ENCODE data around the gene PNLIP. TPM values are rescaled to one million over a fixed set of nuclear protein-coding genes. Genes with fewer than 3 reads are reported as not detected.

PNLIP gene
- total RNA-seq, 1 donor = not detected

DNA sequence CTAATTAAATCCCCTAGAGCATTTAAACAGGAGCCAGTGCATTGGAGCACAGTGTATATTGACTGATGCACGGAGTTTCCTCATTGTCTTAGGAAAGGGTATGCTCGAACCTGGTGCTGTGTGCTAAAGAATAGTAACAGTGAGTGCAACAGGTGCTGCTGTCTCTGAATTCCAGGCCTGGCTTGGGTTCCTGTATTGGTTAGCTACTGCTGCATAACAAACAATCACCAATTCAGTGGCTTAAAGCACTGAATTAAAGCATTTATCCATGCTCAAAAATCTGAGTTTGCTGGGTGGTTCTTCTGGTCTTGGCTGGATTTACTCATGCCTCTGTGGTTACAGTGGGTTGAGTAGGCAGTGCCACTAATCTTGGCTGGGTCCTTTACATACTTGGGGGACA, 43.3 kb downstream of the PNLIP start:
- TF ChIP-seq, protein P1, sequence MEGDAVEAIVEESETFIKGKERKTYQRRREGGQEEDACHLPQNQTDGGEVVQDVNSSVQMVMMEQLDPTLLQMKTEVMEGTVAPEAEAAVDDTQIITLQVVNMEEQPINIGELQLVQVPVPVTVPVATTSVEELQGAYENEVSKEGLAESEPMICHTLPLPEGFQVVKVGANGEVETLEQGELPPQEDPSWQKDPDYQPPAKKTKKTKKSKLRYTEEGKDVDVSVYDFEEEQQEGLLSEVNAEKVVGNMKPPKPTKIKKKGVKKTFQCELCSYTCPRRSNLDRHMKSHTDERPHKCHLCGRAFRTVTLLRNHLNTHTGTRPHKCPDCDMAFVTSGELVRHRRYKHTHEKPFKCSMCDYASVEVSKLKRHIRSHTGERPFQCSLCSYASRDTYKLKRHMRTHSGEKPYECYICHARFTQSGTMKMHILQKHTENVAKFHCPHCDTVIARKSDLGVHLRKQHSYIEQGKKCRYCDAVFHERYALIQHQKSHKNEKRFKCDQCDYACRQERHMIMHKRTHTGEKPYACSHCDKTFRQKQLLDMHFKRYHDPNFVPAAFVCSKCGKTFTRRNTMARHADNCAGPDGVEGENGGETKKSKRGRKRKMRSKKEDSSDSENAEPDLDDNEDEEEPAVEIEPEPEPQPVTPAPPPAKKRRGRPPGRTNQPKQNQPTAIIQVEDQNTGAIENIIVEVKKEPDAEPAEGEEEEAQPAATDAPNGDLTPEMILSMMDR (IDR thresholded peaks at IDR 0.05; ENCODE audit: extremely low read depth, low read depth, low read length) = no peak
- H4K20me1 ChIP-seq (ENCODE audit: insufficient read depth, low read length) = no peaks in the 10 kb centered on the region
- H3K79me2 ChIP-seq (ENCODE audit: insufficient read depth, low read length) = no peaks in the 10 kb centered on the region
- H3K4me1 ChIP-seq (ENCODE audit: insufficient read depth, low read length) = no peaks in the 10 kb centered on the region
- DNase-seq (ENCODE audit: insufficient read length, low spot score, missing footprints) = no peak
- no peaks in the 10 kb centered on the region for H3K36me3 ChIP-seq (ENCODE audit: insufficient read depth, low read length)
- H3K27ac ChIP-seq (ENCODE audit: low read depth, low read length) = no peak overlapping the region
- no peaks in the 10 kb centered on the region for H3K27me3 ChIP-seq (ENCODE audit: insufficient read depth, low read length)
- H2AFZ ChIP-seq (ENCODE audit: low read length) = no peak overlapping the region
- H3K4me3 ChIP-seq (ENCODE audit: insufficient read depth, low read length) = no peak overlapping the region
- no peak overlapping the region for H3K4me2 ChIP-seq (ENCODE audit: insufficient read depth, low read length)
- H3K9me3 ChIP-seq (ENCODE audit: low read depth, low read length) = no peaks in the 10 kb centered on the region

DNA sequence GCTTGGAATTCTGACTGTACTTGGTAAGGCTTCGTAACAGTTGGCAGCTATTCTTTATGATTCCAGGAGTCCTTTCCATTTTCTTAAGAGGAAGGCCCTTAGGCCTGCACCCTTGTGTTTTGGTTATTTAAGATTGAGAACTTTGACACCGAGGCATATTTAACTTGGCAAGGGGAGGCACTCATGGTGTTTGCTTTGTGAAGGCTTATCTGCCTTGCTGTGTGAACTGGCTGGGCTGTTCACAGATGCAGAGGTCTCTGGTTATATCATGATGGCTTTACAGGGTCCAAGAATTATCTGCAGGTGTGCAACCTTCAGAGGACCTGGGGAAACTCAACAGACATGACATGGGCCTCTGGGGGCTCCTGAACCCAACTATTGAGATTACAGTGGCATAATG, 44.2 kb downstream of the PNLIP start:
- DNase-seq (ENCODE audit: insufficient read length, low spot score, missing footprints) = no peak

DNA sequence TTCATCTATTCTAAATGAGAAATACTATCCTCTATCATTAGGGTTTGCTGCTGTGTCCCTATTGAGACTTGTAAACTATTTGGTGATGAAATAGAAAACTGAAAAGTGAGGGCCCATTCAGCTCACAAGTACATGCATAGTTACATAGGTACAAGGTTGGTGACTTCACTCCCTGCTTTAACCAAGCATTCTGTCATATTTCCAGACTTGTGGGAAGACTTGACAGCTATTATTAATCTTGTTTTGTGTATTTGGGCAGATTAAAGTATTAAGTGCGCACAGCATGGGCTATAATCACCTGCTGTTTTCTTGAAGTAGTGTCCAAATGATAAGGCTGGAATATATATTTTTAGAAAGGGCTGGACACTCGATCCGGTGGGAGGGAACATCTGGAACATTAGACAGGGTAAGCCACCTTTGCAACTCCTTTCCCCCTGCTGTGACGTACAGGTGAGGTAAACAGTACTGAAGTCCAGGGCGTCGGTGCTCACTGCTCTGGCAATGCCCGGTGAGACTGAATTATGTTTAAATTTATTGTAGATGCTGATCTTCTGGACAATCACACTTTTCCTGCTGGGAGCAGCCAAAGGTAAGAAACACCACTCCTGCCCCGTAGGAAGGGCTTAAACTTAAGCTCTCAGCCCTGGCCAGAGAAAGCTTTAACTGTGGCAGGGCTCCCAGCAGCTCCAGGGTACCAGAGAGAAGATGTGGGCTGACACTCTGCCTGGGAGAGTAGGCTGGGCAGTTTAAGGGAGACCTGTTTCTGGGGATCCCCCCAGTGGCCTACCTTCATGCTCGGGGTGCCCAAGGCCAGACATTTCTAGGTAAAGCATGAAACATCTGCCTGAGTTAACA, 45.1 kb downstream of the PNLIP start, which contains the start of gene PNLIPRP1:
Gene PNLIPRP1 (plus strand): TSS at position 370 of the 855 bp plus-strand sequence. CDS start 171 bp downstream, at position 541.
- Histone ChIP-seq H3K9me3 (ENCODE audit: low read depth, low read length) (no peaks in the 10 kb centered on the region), H2AFZ (ENCODE audit: low read length) (no peak within 1 kb of the TSS), H3K36me3 (ENCODE audit: insufficient read depth, low read length) (no peaks in the 10 kb centered on the region), H3K27ac (ENCODE audit: low read depth, low read length) (no peak within 1 kb of the TSS), H3K27me3 (ENCODE audit: insufficient read depth, low read length) (no peaks in the 10 kb centered on the region), H3K79me2 (ENCODE audit: insufficient read depth, low read length) (no peaks in the 10 kb centered on the region), H3K4me3 (ENCODE audit: insufficient read depth, low read length) (no peak within 1 kb of the TSS), H3K4me2 (ENCODE audit: insufficient read depth, low read length) (no peak within 1 kb of the TSS), H3K4me1 (ENCODE audit: insufficient read depth, low read length) (no peaks in the 10 kb centered on the region), H4K20me1 (ENCODE audit: insufficient read depth, low read length) (no peaks in the 10 kb centered on the region)
- TF ChIP-seq, protein P1 (IDR thresholded peaks at IDR 0.05; ENCODE audit: extremely low read depth, low read depth, low read length) = no peak
- no peak for DNase-seq (ENCODE audit: insufficient read length, low spot score, missing footprints)

More for the DNA sequence above, 44.2 kb downstream of the PNLIP start:
- no peak overlapping the region for H3K4me2 ChIP-seq (ENCODE audit: insufficient read depth, low read length)
- H3K79me2 ChIP-seq (ENCODE audit: insufficient read depth, low read length) = no peaks in the 10 kb centered on the region
- TF ChIP-seq, protein P1 (IDR thresholded peaks at IDR 0.05; ENCODE audit: extremely low read depth, low read depth, low read length) = no peak
- H2AFZ ChIP-seq (ENCODE audit: low read length) = no peak overlapping the region
- no peaks in the 10 kb centered on the region for H3K9me3 ChIP-seq (ENCODE audit: low read depth, low read length)
- no peak overlapping the region for H3K4me3 ChIP-seq (ENCODE audit: insufficient read depth, low read length)
- no peaks in the 10 kb centered on the region for H4K20me1 ChIP-seq (ENCODE audit: insufficient read depth, low read length)
- H3K4me1 ChIP-seq (ENCODE audit: insufficient read depth, low read length) = no peaks in the 10 kb centered on the region
- no peak overlapping the region for H3K27ac ChIP-seq (ENCODE audit: low read depth, low read length)
- no peaks in the 10 kb centered on the region for H3K27me3 ChIP-seq (ENCODE audit: insufficient read depth, low read length)
- no peaks in the 10 kb centered on the region for H3K36me3 ChIP-seq (ENCODE audit: insufficient read depth, low read length)

DNA sequence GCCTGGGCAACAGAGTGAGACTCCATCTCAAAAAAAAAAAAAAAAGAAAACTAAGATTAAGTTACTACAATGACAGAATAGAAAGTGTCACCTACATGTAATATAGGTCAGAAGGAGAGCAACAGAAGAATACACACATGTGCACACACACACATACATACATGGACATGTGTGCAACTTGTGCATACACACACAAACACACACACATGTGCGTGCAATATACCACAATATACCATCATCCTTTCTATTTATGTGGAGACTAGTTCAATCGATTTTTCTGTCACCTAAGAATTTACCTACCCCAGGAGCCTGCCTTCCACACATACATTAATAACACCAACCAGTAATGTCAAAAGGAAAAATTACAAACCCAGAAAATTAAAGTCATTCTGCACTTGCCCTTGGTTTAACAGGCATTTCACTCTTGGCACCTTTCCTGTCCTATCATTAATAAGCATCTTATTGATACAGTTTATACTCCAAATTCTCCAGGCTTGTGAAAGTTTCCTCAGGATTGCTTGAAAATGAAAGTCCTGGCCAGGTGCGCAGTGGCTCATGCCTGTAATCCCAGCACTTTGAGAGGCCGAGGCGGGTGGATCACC, 47.5 kb downstream of the PNLIP start:
- H3K4me3 ChIP-seq (ENCODE audit: insufficient read depth, low read length) = no peak overlapping the region
- H3K36me3 ChIP-seq (ENCODE audit: insufficient read depth, low read length) = no peaks in the 10 kb centered on the region
- no peak for DNase-seq (ENCODE audit: insufficient read length, low spot score, missing footprints)
- H3K9me3 ChIP-seq (ENCODE audit: low read depth, low read length) = no peaks in the 10 kb centered on the region
- H3K79me2 ChIP-seq (ENCODE audit: insufficient read depth, low read length) = no peaks in the 10 kb centered on the region
- TF ChIP-seq, protein P1 (IDR thresholded peaks at IDR 0.05; ENCODE audit: extremely low read depth, low read depth, low read length) = no peak
- no peak overlapping the region for H3K27ac ChIP-seq (ENCODE audit: low read depth, low read length)
- no peak overlapping the region for H3K4me2 ChIP-seq (ENCODE audit: insufficient read depth, low read length)
- H3K4me1 ChIP-seq (ENCODE audit: insufficient read depth, low read length) = no peaks in the 10 kb centered on the region
- no peaks in the 10 kb centered on the region for H3K27me3 ChIP-seq (ENCODE audit: insufficient read depth, low read length)
- no peak overlapping the region for H2AFZ ChIP-seq (ENCODE audit: low read length)
- H4K20me1 ChIP-seq (ENCODE audit: insufficient read depth, low read length) = no peaks in the 10 kb centered on the region

Data from osteoblast (primary cell).